Ishikawa (cell line): Measurements from ENCODE around the gene MLXIP.

Experiments used
- CREB1 ChIP-seq: IDR thresholded peaks from 2 replicates; pipeline ENCODE4 v1.6.1; 2012; ENCODE audit warnings: low read depth
- TCF12 ChIP-seq: IDR thresholded peaks from 2 replicates; pipeline ENCODE4 v1.6.1; 2012; ENCODE audit warnings: low read depth
- YY1 ChIP-seq: IDR thresholded peaks from 2 replicates; pipeline ENCODE4 v1.6.1; 2012; ENCODE audit warnings: low read depth
- TF ChIP-seq, protein P1 (sequence below): IDR thresholded peaks from 2 replicates; pipeline ENCODE4 v1.6.1; 2012

DNA sequence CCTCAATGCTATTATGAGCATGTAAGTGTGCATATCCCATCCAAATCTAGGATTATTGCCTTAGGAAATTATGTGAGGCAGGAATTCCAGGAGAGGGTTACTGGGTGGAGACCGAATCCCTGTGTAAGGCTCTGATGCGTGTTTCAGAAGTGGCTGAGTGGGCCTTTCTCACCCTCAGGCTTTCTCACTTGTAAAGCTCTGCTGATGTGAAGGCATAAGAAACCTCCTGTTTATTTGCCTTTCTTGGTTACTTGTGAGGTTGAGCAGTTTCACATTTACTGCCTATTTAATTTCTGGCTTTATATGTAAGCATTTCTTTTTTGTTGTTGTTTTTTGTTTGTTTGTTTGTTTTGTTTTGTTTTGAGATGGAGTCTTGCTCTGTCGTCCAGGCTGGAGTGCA, 84.4 kb downstream of the MLXIP start:
- no peak for TF ChIP-seq TCF12
- TF ChIP-seq, protein P1, sequence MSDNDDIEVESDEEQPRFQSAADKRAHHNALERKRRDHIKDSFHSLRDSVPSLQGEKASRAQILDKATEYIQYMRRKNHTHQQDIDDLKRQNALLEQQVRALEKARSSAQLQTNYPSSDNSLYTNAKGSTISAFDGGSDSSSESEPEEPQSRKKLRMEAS, result no peak
- TF ChIP-seq CREB1, result no peak
- TF ChIP-seq YY1, result no peak
